ENCODE data around the gene LST1.
"Not testable (repeated sequence)": the region's sequence is repeated elsewhere in the genome, so short reads cannot be mapped to it uniquely, and the experiment has no call there.

LST1 gene

DNA sequence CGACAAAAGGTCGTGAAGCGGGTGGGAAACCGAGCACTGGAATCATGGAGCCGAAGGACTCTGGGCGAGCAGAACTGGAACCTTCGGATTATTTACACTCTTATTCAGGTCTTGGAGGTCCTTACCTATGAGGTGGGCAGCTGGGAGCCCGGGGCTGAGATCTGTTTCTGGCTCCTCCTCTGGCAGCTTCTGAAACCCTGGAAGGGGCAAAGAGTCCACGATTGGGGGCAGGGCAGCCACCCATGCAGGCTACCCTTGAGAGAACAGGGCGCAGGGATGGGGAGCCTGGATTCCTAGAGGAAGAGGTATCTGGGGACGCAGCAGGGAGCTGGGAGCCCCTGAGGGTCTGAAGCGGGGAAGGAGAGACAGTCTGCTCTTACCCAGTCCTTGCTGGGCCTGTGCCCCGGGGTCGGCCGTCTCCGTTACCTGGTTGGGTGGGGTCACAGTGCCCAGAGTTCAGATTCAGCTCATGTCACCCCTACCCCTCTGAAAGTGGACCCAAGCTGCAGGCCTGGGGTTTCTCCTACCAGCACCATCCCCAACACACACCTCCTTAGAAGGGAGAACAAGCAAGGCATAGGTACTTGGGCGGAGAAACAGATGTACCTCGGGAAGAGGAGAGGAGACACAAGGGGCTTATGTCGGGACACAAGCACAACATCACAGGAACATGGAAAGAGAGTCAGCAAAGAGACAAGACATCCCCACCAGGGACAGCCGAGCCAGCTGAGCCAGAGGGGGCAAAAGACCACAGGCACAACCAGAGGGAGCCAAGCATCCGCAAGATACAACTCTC is 4.4 kb upstream of the LST1 start:
- no peak for DNase-seq

DNA sequence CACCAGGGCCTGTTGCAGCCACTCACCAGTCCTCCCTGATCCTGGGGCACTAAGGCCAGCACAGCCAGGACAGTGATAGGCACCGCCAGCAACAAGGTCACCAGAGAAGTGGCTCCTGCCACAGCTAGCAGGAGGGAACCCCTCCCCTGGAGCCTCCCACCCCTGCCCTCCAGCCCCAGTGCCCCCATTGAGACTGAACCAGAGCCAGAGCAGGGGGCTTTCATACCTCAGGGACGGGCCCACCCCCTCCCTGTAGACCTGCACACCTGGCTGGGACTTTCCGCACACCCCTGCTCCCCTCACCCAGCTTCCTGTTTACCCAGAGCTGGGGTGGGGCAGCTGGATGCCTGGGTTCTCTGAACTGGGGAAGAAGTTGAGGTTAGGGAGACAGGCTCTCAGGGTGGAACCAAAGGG is 3.8 kb upstream of the LST1 start, which contains the start of gene LTB:
Gene LTB (minus strand): TSS at position 195 of the 414 bp plus-strand sequence. CDS start 7 bp downstream, at position 188.
- DNase-seq = peak; percentile 89

DNA sequence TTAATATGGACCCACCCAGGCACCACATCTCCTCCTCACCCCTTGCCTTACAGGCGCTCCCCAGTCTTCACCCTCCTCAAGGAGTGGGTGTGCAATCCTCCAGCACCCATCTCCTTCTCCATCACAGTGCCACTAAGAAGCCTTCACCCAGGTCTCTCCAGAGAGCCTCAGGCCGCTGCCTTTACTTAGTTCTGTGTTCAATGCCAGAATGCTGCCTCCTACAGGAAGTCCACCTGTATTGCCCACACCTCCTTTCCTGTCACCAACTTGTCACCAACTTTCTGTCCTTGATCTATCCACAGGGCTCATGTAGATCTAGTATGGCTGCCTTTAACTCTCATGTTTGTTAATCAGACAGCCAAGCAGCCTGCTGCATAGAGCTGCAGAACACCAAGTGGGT is 586 bp upstream of the LST1 start:
- peak; percentile 76 for DNase-seq

- no peak for DNase-seq
Observed at GRCh38 chr6:31586599-31587281, 663 bp downstream of the LST1 start.

- no peak for DNase-seq
Observed at GRCh38 chr6:31587791-31588777, 2.0 kb downstream of the LST1 start.

DNA sequence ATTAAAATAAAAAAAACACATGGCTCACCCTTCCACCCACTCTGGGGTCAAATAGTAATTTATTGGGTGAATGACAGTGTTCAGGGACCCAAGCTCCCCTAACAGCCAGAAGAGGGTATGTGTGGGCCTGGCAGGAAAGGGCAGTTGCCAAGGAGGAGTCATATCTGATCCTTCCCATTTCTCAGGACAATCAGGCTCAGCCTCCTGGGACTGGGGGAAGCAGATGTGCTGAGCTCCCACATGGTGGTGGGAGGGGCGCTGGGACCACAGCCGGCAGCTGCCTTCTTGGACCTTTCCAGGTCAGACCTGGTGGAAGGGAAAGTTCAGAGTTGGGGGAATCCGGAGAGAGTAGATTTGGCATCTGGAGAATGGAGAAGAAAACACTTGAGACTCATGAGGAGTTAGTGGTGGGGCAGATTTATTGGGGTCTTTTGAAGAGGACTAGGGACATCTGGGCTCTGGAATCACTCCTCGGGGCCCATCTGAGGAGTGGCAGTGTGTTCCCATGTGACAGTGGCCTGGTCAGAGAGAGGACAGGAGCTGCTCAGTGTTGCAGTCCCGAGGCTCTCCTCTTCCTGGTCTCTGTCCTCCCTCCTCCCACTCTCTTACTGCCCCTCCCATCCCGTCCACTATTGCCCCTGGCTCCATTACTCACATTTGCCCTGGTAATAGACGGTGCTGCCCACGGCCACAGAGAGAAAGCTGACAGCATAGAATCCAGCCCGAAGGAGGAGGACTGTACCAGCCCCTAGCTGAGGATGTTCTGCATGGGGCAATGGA is 3.0 kb downstream of the LST1 start:
- DNase-seq = no peak

- DNase-seq = not testable (repeated sequence)
Observed at GRCh38 chr6:31590691-31591090, 4.6 kb downstream of the LST1 start.

- no peak for DNase-seq
Observed at GRCh38 chr6:31592396-31592771, 6.3 kb downstream of the LST1 start.

DNA sequence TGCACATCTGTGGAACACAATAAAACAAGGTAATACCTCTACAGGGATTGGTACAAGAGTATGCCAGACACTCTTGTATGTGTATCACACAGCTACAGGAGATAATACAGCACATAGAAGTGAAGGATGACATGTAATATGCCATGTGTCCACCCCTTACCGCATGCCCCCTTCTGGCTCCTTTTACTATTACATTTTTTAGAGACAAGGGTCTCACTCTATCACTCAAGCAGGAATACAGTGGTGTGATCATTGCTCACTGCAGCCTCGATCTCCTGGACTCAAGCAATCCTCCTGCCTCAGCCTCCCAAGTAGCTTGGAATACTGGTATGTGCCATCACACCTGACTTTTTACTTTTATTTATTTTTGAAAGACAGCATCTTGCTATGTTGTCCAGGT is 10.9 kb downstream of the LST1 start:
- no peak for DNase-seq

- DNase-seq = no peak
Observed at GRCh38 chr6:31607317-31607716, 21.2 kb downstream of the LST1 start.

- DNase-seq = no peak
Observed at GRCh38 chr6:31609519-31610406, 23.7 kb downstream of the LST1 start.

GRCh38 chr6:31610968-31611367 is 24.9 kb downstream of the LST1 start:
- DNase-seq = no peak

DNA sequence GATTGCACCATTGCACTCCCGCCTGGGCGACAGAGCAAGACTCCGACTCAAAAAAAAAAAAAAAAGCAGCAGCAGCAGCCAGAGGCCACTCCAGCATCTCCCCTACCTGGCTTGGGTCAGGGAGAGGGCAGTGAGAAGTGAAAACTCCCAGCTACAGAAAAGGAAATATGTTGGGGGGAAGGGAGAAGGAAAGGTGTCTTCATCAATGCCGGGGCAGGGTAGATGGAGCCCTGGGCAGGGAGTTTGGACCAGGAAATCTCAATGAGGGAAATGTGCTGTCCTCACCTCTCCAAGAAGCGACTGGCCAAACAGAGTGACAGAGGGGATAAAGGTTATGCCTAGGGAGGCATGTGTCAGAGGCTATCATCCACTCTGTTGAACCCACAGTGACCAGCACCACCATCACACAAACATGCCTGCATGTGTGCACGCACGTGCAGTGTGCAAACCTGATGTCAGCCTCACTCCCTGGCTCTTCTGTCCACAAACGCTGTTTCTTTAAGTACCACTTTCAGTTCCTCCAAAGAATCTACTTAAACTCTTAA is 28.1 kb downstream of the LST1 start:
- DNase-seq = no peak

- DNase-seq = no peak
Observed at GRCh38 chr6:31614684-31615578, 28.9 kb downstream of the LST1 start, which contains the start of gene AIF1. Gene AIF1 (plus strand): TSS chr6:31615234. CDS start chr6:31615330, 96 bp downstream.

- no peak for DNase-seq
Observed at GRCh38 chr6:31615748-31616147, 29.7 kb downstream of the LST1 start.

DNA sequence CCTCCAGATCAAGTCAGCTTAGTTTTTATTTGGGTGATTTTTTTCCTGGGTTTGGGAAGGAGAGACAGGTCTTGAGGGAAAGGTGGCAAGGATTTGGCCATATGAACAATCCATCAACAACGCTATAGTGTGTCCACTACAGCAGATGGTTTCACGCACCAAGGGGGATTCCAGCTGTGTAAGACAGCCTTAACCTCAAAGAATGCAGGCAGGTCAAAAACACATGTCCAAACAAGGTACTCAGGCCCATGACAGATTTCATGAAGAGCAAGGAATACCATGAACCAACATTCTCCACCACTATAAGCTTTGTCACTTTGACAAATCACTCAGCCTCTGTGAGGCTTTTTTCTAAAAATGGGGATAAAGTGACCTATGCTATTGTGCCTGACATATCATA is 30.9 kb downstream of the LST1 start:
- DNase-seq = no peak

DNA sequence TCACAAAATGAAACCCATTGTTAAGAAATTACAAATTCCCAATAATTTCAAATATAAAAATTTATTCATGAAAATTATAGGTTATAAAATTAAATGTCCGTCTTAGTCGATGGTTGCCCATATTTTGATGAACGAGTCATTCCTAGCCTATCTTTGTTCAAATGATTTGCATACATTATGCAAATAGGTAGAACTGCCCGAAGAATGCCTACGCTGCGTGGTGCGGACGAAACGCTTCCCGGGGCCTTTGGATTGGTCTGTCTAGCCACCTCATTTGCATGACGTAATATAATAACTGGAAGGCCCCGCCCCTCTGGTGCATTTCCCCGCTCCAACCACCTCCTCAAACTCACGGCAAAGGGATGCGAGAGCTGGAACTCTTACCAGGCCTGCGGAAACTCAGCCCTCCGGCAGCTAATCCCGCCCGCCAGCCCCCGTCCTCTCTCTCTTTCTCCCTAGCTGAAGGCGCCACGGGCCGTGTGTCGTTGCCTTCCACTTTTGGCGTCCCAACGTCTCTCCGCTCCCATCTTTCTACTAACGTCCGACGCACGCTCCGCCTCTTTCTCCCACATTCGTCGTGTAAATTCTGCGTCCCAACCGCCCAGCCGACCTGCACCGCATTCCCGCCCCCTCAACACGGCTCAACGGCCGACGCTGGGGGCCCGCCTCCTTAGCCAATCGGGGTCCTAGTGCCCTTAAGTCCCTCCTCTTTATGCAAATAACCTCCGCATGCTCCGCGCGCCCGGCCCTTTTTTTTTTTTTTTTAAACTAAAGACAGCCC is 33.9 kb downstream of the LST1 start:
- DNase-seq = peak; percentile 98

DNA sequence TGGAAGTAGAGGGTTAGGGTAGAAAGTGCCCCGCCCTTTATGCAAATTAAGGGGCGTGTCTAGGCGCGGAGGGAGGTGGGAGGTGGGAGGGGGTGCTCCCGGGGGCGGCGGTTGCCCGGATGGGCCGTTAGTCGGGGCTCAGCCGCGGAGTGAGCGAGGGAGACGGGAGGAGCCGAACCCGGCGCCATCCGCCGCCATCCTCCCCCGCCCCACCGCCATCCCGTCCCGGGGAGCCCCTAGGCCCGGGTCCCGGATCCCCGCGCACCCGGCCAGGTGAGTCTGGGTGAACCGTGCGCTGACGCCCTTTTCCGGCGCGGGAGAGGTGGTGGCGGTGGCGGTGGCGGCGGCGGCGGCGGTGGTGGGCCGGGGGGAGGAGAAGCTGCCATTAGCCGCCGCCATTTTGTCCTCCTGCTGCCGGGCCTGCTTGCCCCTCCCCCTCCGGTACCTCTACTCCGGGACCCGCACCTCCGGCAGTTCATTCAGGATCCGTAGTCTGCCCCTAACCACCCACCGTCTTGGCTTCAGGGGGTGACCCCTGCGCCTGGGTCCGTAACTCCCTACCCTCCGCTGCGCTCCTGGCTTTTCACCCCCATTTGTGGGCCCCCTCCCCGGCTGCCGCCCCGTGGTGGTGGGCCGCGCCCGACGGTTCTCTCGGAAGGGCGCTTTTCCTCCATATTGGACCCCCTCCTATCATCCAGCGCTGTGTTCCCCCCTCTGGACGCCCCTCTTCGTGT is 34.7 kb downstream of the LST1 start, which contains the start of gene PRRC2A:
Gene PRRC2A (plus strand): TSS at position 130 of the 734 bp plus-strand sequence. CDS start 2,075 bp downstream, outside the sequence.
- DNase-seq = no peak
